Esophagus muscularis mucosa (tissue), 4 donors: Measurements from ENCODE around the gene GNAO1. TPM values are rescaled to one million over a fixed set of nuclear protein-coding genes. Genes with fewer than 3 reads are reported as not detected.

Source experiments
- DNase-seq: peaks from one replicate; pipeline ENCODE4 v3.0.0-alpha.2; 2017; ENCODE audit errors: extremely low spot score
- H3K27ac ChIP-seq, 4 donors: fragments of 200-600 bp; sonication (generic); replicated peaks in 1 of 4; 1 replicate in 3 of 4; 2 replicates in 1 of 4; pipeline ENCODE4 v1.5.1; 2016 to 2019; ENCODE audit warnings: mild to moderate bottlenecking in 1 of 4
- H3K27me3 ChIP-seq, 4 donors: fragments of 200-600 bp; sonication (generic); one replicate each; pipeline versions ENCODE4 v1.5.1 to v1.6.0; 2016 to 2019
- H3K36me3 ChIP-seq, 4 donors: fragments of 200-600 bp; sonication (generic); one replicate each; pipeline ENCODE4 v1.5.1; 2016 to 2019
- H3K4me1 ChIP-seq, 4 donors: fragments of 200-600 bp; sonication (generic); one replicate each; pipeline ENCODE4 v1.5.1; 2016 to 2019
- H3K4me3 ChIP-seq, 4 donors: fragments of 200-600 bp; sonication (generic); 1 replicate in 2 of 4; 2 replicates in 2 of 4; pipeline ENCODE4 v1.5.1; 2016 to 2019; ENCODE audit warnings: mild to moderate bottlenecking in 4 of 4, moderate library complexity in 1 of 4
- H3K9me3 ChIP-seq, 4 donors: fragments of 200-600 bp; sonication (generic); 1 replicate in 3 of 4; 2 replicates in 1 of 4; pipeline ENCODE4 v1.5.1; 2016 to 2019
- EP300 ChIP-seq: sonication (generic); formaldehyde crosslinking; IDR thresholded peaks from one replicate; pipeline ENCODE4 v1.6.1; 2017; ENCODE audit warnings: antibody characterized with exemption
- POLR2A ChIP-seq: fragments of 450-650 bp; IDR thresholded peaks from one replicate; pipeline ENCODE4 v1.6.1; 2017; ENCODE audit warnings: antibody characterized with exemption, moderate library complexity, mild to moderate bottlenecking, low read depth
- POLR2AphosphoS5 ChIP-seq, 2 donors: sonication (generic); formaldehyde crosslinking; IDR thresholded peaks; one replicate each; pipeline ENCODE4 v1.6.1; 2017; ENCODE audit warnings: antibody characterized with exemption in 2 of 2
- WGBS: methylation state at CpG from one replicate; pipeline ENCODE4 v1.1.5; 2018; 5-methylcytosine and 5-hydroxymethylcytosine counted together
- intact Hi-C: fragments of 100-400 bp; cut with DNase I; formaldehyde crosslinking; loops from one replicate; pipeline ENCODE4 v1.15.1; 2023
- total RNA-seq, 4 donors: library from RNA; depleted of rRNA; stranded (reverse); fragments of >200 nt; gene quantifications; one replicate each; pipeline versions ENCODE4 v1.1.0 to v1.2.1, GENCODE V29; 2016
- TF ChIP-seq, protein P1 (sequence below), 3 experiments: fragments of 200-600 bp in 2 of 3; fragments of 450-650 bp in 1 of 3; sonication (generic) in 2 of 3; IDR thresholded peaks; one replicate each; pipeline ENCODE4 v1.5.1; 2017 to 2019; ENCODE audit warnings: antibody characterized with exemption in 3 of 3, mild to moderate bottlenecking in 2 of 3, moderate library complexity in 1 of 3

GNAO1 gene
- total RNA-seq, 4 donors from 2014 or later, result 2.1 to 6.8 (median 3.3) TPM

GRCh38 chr16:56297684-56298083 is 106.4 kb downstream of the GNAO1 start:
- WGBS, result 88% methylated on average over 7 of the region's 7 CpGs
- Histone ChIP-seq H3K36me3 (no peaks in the 10 kb centered on the region), H3K27ac (no peak overlapping the region), H3K4me1 (peaks cover 17 to 47% (median 36%) of the 10 kb centered on the region in 4 donors), H3K27me3 (no peaks in the 10 kb centered on the region), H3K9me3 (no peaks in the 10 kb centered on the region), H3K4me3 (no peak overlapping the region)
- no peak for DNase-seq
- intact Hi-C loops, result no loop called here
- TF ChIP-seq POLR2A (no peak), EP300 (no peak), POLR2AphosphoS5 (IDR thresholded peaks at IDR 0.05) (no peak)
- TF ChIP-seq, protein P1, sequence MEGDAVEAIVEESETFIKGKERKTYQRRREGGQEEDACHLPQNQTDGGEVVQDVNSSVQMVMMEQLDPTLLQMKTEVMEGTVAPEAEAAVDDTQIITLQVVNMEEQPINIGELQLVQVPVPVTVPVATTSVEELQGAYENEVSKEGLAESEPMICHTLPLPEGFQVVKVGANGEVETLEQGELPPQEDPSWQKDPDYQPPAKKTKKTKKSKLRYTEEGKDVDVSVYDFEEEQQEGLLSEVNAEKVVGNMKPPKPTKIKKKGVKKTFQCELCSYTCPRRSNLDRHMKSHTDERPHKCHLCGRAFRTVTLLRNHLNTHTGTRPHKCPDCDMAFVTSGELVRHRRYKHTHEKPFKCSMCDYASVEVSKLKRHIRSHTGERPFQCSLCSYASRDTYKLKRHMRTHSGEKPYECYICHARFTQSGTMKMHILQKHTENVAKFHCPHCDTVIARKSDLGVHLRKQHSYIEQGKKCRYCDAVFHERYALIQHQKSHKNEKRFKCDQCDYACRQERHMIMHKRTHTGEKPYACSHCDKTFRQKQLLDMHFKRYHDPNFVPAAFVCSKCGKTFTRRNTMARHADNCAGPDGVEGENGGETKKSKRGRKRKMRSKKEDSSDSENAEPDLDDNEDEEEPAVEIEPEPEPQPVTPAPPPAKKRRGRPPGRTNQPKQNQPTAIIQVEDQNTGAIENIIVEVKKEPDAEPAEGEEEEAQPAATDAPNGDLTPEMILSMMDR (IDR thresholded peaks at IDR 0.05), result no peak

DNA sequence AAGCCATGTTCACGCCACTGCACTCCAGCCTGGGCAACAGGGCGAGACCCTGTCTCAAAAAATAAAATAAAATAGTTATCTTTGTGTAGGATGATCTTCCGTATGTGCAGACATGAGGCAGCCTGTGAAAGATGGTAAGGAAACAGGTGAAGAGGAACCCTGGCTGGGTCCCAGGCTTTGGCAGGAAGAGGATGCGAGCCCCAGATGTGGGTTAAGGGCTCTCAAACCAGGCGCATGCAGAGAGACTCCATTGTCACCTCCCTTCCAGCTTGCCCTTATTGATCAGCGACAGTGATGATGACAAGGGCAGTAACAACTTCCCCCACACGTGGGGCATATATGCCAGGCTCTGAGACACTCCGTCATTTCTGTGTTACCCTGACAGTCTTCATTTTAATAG is 106.8 kb downstream of the GNAO1 start:
- H3K36me3 ChIP-seq, result no peaks in the 10 kb centered on the region
- no peaks in the 10 kb centered on the region for H3K9me3 ChIP-seq
- intact Hi-C loops, result no loop called here
- TF ChIP-seq, protein P1 (IDR thresholded peaks at IDR 0.05), result no peak
- no peak for TF ChIP-seq POLR2AphosphoS5 (IDR thresholded peaks at IDR 0.05)
- TF ChIP-seq POLR2A, result no peak
- TF ChIP-seq EP300, result no peak
- 84% methylated on average over 8 of the region's 8 CpGs for WGBS
- H3K27me3 ChIP-seq, result no peaks in the 10 kb centered on the region
- H3K4me3 ChIP-seq, result no peak overlapping the region
- DNase-seq, result no peak
- H3K27ac ChIP-seq, result no peak overlapping the region
- H3K4me1 ChIP-seq, result peaks cover 17 to 47% (median 34%) of the 10 kb centered on the region in 4 donors

DNA sequence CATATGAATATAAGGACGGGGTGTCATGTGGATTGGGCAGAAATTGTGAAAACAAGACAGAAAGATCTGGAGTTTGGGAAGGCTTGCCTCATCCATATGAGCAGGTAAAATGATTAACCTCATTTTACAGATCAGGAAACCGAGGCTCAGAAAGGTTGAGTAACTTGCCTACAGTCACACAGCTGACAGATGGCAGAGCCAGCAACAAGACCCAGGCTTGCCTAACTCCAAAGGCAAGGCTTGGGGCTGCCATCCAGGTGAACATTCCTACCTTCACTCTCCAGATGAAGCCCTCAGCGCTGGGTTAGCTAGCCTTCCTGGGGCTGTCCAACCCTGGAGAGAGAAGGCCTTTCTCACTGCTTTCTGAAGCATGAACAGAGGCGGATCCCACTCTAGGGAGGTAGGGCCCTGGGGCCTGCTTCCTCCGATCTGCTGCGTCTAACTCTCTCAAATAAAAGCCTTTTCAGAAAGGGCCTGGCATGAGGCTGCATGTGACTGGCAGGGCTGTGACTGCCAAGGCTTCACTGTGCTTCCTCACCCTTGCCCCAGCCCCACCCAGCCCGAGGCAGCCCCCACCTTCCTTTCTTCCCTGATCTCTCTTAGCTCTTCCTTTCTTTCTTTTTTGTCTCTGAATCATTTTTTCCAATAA is 107.8 kb downstream of the GNAO1 start:
- Histone ChIP-seq H3K27me3 (no peaks in the 10 kb centered on the region), H3K9me3 (no peaks in the 10 kb centered on the region), H3K36me3 (no peaks in the 10 kb centered on the region), H3K27ac (no peak overlapping the region), H3K4me3 (no peak overlapping the region), H3K4me1 (peaks cover 15 to 44% (median 30%) of the 10 kb centered on the region in 4 donors)
- intact Hi-C loops, result no loop called here
- TF ChIP-seq POLR2AphosphoS5 (IDR thresholded peaks at IDR 0.05) (no peak), POLR2A (no peak), EP300 (no peak)
- TF ChIP-seq, protein P1 (IDR thresholded peaks at IDR 0.05), result no peak
- WGBS, result 56% methylated on average over 7 of the region's 7 CpGs
- no peak for DNase-seq

- no peak for TF ChIP-seq POLR2AphosphoS5 (IDR thresholded peaks at IDR 0.05)
- TF ChIP-seq, protein P1 (IDR thresholded peaks at IDR 0.05), result no peak
- TF ChIP-seq POLR2A, result no peak
- TF ChIP-seq EP300, result no peak
- Histone ChIP-seq H3K27me3 (no peaks in the 10 kb centered on the region), H3K9me3 (no peaks in the 10 kb centered on the region), H3K4me3 (no peak overlapping the region), H3K27ac (no peak overlapping the region), H3K4me1 (peaks cover 7 to 32% (median 20%) of the 10 kb centered on the region in 4 donors), H3K36me3 (no peaks in the 10 kb centered on the region)
- DNase-seq, result no peak
- WGBS, result 84% methylated on average over 4 of the region's 4 CpGs
- intact Hi-C loops, result no loop called here
These were observed 108.9 kb downstream of the GNAO1 start for GRCh38 chr16:56300242-56300623.
